ENCODE measurements around the gene SPATA22.

DNA sequence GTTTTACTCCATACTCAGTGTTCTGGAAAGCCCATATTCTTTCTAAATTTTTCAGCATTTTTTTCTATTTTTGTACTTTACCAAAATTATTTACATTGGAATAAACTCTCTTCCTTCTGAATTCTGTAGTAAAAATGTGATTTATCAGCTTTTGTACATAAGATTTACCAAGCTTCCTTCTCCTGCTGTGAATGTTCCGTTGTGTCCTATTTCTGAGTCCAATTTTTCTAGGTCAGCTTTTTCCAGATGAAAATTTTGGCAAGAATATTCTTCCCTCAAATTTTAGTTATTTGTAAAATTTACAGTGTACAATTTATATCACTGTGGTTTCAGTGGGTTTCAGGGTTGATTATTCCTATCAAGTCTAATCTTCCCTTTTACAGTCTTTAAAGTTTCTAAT is 31.7 kb upstream of the SPATA22 start:
- TF ChIP-seq, protein P1, sequence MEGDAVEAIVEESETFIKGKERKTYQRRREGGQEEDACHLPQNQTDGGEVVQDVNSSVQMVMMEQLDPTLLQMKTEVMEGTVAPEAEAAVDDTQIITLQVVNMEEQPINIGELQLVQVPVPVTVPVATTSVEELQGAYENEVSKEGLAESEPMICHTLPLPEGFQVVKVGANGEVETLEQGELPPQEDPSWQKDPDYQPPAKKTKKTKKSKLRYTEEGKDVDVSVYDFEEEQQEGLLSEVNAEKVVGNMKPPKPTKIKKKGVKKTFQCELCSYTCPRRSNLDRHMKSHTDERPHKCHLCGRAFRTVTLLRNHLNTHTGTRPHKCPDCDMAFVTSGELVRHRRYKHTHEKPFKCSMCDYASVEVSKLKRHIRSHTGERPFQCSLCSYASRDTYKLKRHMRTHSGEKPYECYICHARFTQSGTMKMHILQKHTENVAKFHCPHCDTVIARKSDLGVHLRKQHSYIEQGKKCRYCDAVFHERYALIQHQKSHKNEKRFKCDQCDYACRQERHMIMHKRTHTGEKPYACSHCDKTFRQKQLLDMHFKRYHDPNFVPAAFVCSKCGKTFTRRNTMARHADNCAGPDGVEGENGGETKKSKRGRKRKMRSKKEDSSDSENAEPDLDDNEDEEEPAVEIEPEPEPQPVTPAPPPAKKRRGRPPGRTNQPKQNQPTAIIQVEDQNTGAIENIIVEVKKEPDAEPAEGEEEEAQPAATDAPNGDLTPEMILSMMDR (IDR thresholded peaks at IDR 0.05), result no peak
- TF ChIP-seq POLR2A (IDR thresholded peaks at IDR 0.05), result no peak
- no peak for TF ChIP-seq EP300 (IDR thresholded peaks at IDR 0.05)
